DMS 273 (cell line): ENCODE results near the gene CHSY3.

Experiments
- DNase-seq: peaks from one replicate; lab custom pipeline; 2025; ENCODE audit not compliant: unreplicated experiment; lab: John Stamatoyannopoulos, UW

The CHSY3 gene

DNA sequence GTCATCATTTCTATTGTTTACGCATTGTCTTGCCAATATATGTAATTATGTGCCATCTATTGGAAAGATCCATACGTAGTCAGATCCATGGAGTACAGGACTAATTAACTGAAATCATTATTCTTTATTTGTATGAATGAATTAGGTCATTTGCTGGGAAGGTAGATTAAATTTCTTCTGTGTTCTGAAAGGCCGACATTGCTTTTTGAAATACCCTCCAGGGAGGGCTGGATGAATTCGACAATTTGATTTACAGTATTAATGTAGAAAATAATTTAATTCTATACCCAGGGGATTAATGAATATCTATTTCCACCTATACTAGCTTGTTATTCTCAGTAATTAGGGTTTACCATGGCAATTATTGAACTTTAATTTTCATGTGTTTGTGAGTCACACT, 117.6 kb downstream of the CHSY3 start:
- no peak for DNase-seq

DNA sequence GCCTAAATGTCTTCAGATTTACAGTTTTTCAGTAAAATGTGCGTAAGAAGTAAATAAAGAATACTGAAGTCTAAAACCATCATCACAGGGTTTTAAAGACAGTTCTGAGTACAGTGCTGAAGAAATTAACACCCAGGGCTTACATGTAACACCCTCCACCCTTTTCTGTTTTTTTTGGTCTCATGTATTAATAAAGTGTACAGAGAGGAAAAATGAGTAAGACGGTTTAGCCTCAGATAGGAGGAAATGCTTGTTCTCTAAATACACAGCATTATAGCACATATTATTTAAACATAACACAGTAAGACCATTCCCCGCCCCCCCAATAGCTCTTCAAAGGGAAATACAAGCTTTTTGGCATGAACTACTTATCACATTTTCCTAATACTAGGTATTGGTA, 119.3 kb downstream of the CHSY3 start:
- DNase-seq = no peak

DNA sequence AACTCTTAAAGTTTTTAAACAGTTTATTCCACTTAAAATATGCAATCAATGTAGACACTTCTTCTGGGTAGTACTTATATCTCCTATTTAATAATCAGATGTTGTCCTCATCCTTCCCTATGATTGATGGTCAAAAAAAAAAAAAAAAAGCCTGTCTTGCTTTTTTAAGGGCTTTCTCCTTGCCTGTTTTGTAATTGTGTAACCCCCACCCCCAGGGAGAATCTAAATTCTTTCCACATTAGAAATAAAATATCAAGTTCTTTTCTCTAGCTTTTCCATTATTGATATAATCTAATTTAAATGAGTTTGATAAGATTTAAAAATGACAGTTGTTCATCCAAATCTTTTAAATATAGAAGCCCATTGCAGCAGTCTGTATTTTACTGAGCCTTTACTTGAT, 119.7 kb downstream of the CHSY3 start:
- DNase-seq = no peak

DNA sequence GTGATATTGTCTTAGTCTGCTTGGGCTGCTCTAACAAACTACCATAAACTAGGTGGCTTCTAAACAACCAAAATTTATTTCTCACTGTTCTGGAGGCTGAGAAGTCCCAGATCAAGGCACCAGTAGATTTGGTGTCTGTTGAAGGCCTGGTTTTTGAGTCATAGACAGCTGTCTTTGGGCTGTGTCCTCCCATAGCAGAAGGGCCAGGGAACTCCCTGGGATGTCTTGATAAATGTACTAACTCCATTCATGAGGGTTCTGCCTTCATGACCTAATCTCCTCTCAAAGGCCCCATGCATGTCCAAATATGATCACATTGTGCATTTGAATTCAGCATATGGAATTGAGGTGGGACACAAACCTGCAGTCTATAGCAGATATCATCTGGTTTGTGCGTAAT, 121.2 kb downstream of the CHSY3 start:
- DNase-seq = no peak

DNA sequence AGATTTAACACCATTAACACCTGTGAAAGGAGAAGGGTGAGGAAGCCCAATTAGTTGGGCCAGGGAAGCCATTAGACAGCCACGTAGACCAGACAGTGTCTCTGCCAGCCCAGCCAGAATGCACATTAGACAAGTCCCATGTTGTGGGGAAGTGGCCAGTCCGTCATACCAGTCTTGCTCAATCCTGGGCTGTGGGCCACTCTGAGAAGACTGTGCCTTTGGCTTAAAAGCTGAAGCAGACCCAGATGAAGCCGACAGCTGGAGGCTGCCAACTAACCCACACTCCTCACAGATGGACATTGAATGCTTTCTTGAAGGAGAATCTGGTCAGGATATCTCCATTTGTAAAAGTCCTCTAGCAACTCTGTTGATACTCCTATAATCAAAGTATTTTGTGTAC, 128.5 kb downstream of the CHSY3 start:
- DNase-seq = no peak

DNA sequence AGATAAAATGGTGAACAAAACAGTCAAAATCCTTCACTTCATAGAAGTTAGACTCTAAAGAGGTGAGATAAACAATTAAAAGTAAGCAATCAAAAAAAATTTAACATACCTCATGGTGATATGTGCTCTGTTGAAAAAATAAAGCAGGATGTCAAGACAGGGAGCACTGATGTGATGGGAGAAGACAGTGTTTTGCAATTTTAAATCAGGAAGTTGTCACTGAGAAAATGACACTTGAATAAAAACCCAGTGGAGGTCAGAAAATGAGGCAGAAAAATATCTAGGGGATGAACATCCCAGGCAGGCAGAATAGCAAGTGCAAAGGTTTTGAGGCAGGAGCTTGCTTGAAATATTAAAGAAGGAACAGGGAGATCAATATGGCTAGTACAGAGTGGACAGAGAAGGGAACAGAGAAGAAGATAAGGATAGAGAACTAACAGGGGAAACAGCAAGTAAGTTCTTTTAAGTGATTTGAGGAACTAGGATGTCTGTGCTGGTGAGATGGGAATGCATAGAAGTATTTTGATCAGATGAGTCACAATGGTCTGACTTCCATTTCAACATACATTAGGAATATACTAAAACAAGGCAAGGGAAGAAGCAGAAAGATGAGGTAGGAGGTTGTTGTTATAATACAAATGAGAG, 130.4 kb downstream of the CHSY3 start:
- no peak for DNase-seq

DNA sequence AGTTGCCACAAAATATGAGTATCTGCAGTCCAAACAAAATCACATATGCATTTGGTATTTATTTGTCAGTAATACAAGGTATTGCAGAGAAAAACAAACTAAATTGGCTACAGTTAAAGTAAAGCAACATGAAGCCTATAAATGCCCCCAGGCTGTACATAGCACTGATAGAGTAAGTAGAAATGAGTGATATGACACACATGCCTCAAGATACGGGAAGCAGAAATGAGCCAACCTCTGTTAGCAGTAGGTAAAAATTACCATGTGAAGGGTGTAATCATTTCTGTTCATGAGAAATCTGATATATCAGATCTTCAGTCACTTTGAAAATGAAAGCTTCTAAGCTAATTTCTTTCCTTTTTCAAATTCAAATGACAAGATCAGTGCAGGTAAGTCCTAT, 131.1 kb downstream of the CHSY3 start:
- DNase-seq = no peak

GRCh38 chr5:130037905-130038304, 133.6 kb downstream of the CHSY3 start:
- no peak for DNase-seq

GRCh38 chr5:130043834-130044233, 139.6 kb downstream of the CHSY3 start:
- DNase-seq = no peak

- DNase-seq = no peak
Measured at GRCh38 chr5:130045334-130045733, 141.1 kb downstream of the CHSY3 start.

GRCh38 chr5:130050585-130050984, 146.3 kb downstream of the CHSY3 start:
- DNase-seq = no peak

- DNase-seq = no peak
Measured at GRCh38 chr5:130052752-130053151, 148.5 kb downstream of the CHSY3 start.

DNA sequence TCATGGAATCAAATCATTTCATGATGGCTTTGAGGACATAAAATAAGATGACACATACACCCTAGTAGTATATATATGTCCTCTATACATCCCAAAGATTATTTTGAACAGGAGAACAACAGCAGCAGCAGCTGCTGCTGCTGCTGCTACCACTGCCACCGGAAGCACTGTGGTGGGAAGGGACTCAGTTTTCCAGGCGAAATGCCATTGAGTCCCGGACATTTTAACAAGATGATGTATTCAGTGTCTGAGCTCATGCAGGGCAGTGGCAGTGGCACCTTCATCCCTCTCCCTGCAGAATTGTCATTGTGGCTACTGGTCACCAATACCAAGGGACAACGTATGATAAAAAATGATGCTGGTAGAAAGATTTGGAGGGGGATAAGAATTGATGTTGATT, 151.3 kb downstream of the CHSY3 start:
- DNase-seq = no peak

- no peak for DNase-seq
Measured at GRCh38 chr5:130061746-130062145, 157.5 kb downstream of the CHSY3 start.

GRCh38 chr5:130063603-130064002, 159.3 kb downstream of the CHSY3 start:
- DNase-seq = no peak

DNA sequence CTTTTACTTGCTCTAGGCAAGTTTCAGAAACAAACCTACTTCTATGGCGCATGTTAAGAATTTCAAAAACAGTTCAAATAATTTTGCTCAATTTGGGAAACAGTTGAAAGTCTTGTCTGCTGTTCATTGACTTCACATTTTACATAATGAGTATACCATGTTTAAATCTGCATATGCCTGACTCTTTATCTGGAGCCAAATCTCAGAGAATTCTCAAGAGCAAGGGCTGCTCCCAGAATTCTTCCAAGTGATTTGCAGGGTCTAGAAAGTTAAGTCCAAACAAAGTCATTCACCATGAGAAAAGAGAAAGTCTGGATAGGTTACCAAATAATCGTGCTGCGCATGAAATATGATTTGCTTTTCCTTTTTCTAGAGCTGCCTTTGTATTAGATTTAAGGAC, 160.2 kb downstream of the CHSY3 start:
- DNase-seq = no peak

DNA sequence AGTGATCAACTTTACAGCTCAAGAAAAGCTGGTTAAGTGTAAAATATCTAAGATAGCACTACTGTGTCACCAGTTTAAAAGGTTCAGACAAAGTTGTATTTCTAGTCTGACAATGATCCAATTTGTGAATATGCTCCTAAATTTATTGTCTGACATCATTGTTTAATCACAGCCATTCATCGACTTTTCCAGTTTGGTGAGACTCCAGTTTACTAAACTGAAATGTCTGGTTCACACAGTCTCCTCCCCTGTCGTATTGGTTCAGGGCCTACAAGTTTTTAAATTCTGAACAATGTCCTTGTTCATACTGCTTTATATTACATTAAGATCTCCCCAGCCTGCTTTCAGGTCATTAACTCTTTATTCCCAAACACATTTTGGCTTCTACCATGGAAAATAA, 161.4 kb downstream of the CHSY3 start:
- DNase-seq = no peak

GRCh38 chr5:130066644-130067043, 162.4 kb downstream of the CHSY3 start:
- no peak for DNase-seq

DNA sequence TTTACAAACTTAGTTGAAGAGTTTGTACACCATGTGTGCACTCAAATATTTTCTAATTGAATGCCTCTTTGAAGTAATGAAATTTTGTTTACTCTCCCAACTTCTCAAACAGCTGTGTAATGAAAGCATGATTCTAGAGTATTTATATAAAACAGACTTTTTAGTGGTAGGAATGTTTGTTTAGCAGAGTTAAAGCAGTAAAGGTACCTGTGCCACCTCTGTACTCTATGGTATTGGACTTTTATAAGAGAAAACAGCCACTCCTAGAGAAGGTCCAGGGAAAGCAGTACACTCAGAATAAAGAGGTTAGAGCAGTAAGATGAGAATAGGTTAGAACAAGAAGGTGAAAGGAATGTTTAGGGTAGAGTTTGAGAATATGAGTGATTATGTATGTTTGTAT, 163.1 kb downstream of the CHSY3 start:
- no peak for DNase-seq

GRCh38 chr5:130068101-130068500, 163.8 kb downstream of the CHSY3 start:
- DNase-seq = no peak

DNA sequence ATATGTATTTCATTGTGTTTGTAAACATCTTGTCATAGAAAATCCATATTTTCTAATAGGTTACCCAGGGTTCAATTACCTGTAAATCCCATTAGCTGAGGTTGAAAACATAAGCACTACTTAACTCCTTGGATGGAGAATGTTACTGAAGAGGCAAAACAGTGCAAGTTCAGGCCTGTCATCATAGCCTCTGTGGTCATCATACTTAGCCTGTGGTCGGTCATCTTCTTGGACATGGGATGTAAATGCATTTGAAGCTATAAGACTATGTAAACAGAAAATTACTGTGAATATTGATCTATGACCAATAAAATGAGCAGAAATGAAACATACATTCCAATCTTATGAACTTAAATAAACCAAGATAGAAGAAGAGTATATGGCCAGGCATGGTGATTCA, 164.7 kb downstream of the CHSY3 start:
- no peak for DNase-seq

DNA sequence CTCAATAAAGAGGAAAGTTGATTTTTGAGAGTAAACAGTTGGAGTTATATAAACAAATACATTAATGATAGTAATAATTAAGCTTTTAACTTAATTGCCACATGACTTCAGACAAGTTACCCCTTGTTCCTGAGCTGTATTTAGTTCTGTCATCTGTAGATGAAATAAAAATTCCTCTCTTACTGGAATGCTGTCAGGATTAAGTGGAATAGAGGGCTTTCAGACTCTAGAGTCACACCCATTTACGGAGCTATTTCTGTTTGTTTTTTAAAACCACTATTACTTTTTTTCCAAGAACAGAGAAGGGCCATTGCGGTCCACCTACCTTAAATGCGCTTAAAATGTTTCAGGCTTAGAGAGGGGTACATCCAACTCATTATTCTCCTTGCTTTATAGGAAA, 170.6 kb downstream of the CHSY3 start:
- DNase-seq = no peak

GRCh38 chr5:130077007-130077406, 172.7 kb downstream of the CHSY3 start:
- no peak for DNase-seq

GRCh38 chr5:130078661-130079060, 174.4 kb downstream of the CHSY3 start:
- DNase-seq = no peak
